GM12872 (cell line): ENCODE results near the gene ERVFRD-1.

ENCODE experiments used
- TF ChIP-seq, protein P1 (sequence below): IDR thresholded peaks from 3 replicates; pipeline ENCODE4 v1.5.1; 2011; ENCODE audit warnings: low read depth, mild to moderate bottlenecking, low read length, moderate library complexity; ENCODE audit not compliant: insufficient read depth

The ERVFRD-1 gene, protein sequence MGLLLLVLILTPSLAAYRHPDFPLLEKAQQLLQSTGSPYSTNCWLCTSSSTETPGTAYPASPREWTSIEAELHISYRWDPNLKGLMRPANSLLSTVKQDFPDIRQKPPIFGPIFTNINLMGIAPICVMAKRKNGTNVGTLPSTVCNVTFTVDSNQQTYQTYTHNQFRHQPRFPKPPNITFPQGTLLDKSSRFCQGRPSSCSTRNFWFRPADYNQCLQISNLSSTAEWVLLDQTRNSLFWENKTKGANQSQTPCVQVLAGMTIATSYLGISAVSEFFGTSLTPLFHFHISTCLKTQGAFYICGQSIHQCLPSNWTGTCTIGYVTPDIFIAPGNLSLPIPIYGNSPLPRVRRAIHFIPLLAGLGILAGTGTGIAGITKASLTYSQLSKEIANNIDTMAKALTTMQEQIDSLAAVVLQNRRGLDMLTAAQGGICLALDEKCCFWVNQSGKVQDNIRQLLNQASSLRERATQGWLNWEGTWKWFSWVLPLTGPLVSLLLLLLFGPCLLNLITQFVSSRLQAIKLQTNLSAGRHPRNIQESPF

DNA sequence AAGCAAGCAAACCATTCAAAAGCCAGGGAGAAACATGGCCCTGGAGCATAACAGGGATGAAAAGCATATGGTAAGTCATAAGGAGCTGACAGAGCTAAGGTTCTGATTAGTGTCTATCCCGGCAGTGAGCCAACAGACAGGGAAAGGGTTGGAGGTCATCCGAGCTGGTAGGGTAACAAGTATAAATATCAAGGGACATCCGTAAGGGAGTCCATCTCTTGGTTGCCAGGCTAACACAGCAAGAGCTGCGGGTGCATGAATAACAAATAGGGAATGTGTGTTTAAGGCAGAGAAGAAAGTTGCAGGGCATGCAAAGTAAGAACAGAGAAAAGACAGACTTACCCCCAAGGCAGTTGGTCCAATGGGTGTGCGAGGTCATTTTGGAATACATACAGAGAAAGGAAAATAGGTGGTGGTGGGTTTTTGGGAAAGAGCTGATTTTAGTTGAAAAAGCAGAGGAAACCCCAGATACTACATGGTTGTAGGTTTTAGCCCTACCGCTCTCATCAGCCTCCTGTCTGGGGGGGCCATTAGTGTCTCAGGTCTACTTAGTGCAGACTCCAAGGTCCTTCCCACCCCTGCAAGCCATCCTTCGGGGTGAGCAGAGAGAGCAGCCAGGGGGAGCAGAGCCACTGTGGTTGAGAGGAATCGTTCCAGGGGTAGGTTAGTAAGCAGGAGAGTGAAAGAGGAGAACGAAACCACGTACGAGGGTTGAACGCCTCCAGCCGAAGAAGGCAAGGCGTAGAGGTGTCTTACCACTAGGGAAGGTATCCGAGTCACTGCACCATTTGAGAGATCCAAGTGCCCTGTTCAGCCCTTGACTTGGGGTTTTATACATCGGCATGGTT, at the start of gene ERVFRD-1:
Gene ERVFRD-1 (minus strand): TSS at position 805 of the 848 bp plus-strand sequence. CDS start 6,415 bp downstream, outside the sequence.
- TF ChIP-seq, protein P1, sequence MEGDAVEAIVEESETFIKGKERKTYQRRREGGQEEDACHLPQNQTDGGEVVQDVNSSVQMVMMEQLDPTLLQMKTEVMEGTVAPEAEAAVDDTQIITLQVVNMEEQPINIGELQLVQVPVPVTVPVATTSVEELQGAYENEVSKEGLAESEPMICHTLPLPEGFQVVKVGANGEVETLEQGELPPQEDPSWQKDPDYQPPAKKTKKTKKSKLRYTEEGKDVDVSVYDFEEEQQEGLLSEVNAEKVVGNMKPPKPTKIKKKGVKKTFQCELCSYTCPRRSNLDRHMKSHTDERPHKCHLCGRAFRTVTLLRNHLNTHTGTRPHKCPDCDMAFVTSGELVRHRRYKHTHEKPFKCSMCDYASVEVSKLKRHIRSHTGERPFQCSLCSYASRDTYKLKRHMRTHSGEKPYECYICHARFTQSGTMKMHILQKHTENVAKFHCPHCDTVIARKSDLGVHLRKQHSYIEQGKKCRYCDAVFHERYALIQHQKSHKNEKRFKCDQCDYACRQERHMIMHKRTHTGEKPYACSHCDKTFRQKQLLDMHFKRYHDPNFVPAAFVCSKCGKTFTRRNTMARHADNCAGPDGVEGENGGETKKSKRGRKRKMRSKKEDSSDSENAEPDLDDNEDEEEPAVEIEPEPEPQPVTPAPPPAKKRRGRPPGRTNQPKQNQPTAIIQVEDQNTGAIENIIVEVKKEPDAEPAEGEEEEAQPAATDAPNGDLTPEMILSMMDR, result no peak

DNA sequence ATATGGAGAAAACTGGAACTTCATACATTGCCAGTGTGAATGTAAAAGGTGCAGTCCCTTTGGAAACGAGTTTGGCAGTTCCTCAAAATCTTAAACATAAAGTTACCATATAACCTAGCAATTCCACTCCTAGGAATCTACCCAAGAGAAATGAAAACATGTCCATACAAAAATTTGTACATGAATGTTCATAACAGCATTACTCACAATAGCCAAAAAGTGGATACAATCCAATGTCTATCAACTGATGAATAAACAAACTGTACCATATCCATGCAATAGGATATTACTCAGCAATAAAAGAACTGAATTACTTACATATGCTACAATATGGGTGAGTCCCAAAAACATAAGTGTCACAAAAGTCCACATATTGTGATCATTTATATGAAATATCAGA, 48.7 kb upstream of the ERVFRD-1 start:
- TF ChIP-seq, protein P1, result no peak

DNA sequence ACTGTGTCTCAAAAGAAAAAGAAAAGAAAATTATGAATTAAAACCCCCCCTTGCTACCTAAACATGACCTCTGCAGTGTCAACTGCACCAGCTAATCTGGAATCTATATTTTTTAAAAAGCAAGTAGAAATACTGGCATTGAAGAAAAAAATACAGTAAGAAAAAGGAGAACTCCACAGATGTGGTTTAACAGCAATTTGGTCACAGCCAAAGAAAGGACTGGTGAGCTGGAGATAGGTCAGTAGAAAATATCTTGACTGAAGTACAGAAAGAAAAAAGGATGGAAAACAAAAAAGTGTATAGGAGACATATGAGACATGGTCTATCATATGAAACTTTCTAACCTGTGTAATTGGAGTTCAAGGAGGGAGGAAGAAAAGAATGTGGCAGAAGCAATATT, 44.1 kb upstream of the ERVFRD-1 start:
- TF ChIP-seq, protein P1, result no peak

DNA sequence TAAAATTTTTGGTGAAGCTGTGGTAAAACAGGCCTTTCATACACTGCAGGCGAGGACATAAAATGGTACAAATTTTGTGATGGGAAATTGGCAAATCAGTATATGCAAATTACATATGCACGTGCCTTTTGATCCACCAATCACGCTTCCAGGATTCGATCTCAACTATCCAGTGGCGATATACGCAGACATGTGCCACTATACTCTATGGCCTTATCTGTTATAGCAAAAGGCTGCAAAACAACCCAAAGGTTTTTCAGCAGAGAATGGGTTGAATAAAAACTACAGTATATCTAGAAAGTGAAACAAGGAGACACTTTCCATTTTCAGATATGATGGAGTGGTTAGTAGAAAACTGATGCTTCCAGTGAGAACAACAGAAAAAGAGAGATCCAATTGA, 41.9 kb upstream of the ERVFRD-1 start:
- TF ChIP-seq, protein P1, result no peak

DNA sequence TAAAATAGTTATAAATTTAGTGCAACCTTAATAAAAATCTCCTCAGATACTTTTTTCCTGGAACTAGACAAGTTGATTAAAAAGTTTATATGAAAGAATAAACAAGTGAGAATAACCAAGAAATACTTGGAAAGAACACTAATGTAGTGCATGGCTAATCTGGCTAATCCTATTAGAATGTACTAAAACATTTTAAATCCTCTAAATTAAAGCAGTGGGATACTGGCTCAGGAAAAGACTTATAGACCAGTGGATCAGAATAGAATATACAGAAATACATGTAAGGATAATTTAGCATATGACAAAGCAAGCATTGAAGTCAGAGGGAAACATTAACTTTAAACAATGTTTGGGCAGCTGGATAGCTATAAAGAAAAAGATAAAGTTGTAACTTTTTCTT, 41.1 kb upstream of the ERVFRD-1 start:
- TF ChIP-seq, protein P1, result no peak

DNA sequence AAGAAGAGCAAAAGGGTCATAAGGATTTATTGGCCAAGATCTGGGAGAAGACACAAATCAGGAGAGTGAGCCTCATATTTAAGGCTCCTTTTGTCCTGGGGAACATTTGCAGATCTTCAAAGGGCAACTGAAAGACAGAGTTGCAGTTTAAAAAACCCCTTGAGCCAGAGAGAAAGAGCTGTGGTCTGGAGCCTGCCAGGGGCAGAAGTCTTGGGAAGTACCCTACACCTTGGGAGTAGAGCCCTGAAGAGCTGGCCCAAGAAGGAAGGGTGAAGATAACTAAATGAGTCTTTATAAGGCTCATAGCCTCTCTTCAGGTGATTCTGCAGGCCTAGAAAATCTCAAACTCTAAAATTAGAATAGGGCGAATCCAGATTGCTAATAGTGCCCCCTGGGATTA, 40.0 kb upstream of the ERVFRD-1 start:
- TF ChIP-seq, protein P1, result no peak

DNA sequence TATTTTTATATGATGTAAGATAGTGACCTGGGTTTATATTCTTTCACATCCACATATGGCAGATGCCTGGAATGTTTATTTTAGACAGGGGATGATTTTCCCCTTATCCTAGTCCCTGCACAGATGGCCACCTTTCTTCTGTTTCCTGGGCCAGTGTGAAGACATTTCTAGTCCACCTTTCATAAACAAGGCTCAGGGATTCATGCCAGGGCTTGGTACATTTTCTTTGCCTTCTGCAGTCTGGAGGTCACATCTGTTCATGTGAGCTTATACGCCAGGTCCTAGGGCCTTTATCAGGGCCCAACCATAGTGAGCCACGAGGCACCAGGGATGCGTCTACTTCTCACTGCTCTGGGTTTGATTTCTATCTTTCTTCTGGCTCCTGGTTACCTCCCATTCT, 38.0 kb upstream of the ERVFRD-1 start:
- TF ChIP-seq, protein P1, result no peak
